GM10847 (cell line): ENCODE measurements around the gene TAS1R1.

Experiments
- POLR2A ChIP-seq: IDR thresholded peaks from 2 replicates; pipeline ENCODE4 v1.6.1; 2011; ENCODE audit not compliant: insufficient read length; ENCODE audit errors: extremely low read depth

The TAS1R1 gene

DNA sequence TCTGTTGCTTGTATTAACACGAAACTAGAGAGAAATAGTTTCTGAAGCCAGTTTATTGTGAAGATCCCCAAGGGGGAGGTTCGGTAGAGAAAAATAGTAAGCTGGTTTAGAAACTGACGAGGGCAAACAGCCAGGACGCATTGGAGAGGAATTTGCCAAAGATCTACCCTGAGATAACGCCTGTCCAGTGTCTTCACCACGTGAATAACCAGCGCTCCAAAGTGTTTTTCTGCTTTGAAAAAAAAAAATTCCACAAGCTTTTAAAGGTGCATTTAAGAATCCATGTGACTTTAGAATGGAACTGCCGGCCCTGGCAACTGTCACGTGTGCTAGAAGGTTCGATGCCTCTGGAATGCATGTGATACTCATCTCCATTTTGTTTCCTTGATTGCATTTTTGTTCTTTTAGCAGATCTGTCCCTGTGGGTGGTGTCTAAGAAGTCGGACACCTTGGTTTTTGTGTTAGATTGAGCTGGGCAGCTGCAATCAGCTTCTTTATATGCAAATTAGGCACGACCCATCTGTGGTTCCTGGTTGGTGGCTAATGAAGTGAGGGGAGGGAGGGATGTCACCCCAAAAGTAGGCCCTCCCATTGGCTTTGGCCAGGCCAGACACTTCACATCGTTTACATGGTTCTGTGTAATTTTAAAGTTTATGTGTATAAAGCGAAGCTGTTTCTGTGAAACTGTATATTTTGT is 68.3 kb downstream of the TAS1R1 start:
- no peak for TF ChIP-seq POLR2A

DNA sequence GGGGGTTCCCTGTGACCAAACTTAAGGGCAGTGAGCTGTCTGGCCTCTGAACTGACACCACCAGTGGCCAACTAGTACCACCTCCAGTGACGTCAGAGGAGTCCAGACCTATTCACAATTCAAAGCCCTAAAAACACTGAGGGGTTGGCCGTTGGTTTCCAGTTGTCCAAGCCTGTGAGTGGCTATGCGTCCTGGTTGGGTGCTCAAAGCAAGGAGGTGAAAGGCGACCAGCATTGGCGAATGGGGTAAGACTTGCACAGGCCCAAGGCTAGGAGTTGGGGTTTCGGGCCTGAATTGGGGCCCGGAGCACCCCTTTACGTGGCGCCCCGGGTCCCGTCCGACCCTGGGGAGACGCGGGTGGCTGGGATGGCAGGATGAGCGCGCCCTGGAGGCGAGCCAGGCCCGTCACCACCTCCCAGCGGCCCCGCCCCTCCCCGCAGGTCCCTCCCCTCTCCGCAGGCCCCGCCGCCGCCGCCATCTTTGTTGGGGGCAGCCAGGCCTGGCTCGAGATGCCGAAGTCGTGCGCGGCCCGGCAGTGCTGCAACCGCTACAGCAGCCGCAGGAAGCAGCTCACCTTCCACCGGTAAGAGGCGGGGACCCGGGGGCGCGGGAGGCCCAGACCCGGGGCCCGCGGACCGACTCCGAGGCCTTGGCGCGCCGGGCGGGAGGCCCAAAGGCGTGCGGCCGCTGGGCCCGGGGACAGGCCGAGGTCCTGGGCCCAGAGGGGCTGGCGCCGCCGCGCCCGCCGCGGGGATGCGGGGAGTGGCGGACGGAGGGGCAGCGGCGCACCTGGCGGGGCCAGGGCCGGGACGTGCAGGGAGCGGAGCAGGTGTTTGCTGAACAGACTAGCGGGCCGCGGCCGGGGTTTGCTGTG is 69.8 kb downstream of the TAS1R1 start, which contains the start of gene THAP3:
Gene THAP3 (plus strand): TSS at position 159 of the 874 bp plus-strand sequence. CDS start 351 bp downstream, at position 510.
- peak; percentile 29 for TF ChIP-seq POLR2A

DNA sequence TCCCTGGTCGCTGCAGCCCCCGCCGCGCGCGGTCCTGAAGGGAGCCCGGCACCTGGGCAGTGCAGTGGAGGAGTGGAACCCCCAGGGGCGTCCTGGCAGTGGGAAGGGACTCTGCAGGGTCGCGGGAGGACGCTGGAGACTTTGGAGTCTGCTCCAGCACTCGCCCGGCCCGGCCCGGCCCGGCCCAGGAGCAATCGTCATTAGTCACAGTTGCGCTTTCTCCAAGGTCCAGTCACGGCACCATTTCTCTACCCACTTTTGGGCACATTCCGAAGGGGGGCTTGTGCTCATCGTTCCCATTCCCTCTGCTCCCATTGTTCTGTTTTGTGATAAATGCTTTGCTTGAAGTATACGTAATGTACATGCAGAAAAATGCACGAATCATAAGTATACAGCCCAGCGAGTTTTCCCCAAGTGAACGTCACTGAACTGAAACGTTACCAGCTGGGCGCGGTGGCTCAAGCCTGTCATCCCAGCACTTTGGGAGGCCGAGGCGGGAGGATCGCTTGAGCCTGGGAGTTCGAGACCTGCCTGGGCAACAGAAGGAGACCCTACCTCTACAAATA is 70.6 kb downstream of the TAS1R1 start:
- no peak for TF ChIP-seq POLR2A

DNA sequence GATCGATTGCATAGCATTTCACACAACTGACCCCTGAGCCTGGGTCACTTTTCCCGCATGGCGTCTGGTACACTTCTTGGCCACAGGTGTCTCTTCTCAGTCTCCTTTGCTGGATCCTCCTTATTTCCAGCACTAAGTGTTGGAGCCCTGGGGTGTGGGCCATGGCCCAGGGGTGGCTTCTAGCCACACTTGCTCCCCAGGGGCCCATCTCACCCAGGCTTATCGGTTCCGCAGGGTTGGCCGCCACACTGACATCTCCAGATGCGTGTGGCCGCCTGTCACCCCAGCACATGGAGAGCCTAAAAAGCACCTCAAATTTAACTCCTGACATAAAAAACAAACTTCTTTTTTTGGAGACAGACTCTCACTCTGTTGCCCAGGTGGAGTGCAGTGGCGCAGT is 71.9 kb downstream of the TAS1R1 start:
- no peak for TF ChIP-seq POLR2A

DNA sequence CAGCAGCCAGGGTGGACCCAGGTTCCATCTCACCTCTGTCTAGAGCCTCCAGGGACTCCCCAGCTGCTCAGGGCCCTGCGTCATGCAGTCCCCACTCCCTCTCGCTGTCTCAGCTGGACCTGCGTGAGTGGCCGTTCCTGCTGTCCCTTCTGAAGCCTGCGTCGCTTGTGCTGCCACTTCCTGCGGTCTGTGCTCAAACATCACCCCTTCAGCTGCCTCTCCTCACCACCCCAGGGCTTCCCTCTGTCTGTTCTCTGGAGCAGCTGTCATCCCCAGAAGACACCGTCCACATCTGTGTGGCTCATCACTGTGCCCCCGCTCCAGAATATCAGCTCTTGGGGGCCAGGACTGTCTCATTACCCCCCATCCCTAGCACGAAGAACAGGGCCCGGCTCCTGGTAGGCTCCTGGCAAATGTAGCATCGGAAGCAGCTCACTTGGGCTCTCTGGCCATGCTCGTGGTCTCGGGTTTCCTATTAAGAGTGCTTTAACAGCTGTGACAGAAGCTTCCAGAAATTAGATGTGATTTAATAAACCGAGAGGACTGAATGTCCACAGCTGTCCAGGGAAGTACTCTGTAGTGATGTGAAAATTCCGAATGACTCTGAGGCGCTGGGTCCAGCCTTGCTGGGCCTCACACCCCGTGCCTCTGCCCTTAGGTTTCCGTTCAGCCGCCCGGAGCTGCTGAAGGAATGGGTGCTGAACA is 72.9 kb downstream of the TAS1R1 start:
- TF ChIP-seq POLR2A: no peak

DNA sequence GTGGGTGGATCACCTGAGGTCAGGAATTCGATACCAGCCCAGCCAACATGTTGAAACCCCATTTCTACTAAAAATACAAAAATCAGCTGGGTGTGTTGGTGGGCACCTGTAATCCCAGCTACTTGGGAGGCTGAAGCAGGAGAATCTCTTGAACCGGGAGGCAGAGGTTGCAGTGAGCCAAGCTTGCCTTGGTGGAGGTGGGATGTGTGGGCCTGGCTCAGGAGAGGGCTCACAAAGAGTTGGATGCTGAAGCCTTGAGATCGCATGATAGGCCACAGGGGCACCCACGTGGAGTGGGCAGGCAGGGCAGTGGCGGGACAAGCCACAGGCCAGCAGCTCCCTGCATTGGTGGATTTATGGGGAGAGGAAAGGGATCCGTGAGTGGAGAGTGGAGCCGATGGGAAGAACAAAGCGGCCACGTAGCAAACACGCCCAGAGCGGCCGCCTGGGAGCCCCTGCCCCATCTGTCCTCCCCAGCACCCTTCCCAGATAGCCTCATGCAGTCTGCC is 73.9 kb downstream of the TAS1R1 start:
- no peak for TF ChIP-seq POLR2A
